Right cardiac atrium (tissue), 5 donors: ENCODE measurements around the gene PTPN2. TPM values are rescaled to one million over a fixed set of nuclear protein-coding genes. Genes with fewer than 3 reads are reported as not detected.

Experiments
- ATAC-seq, 2 donors: fragments of 200-7000 bp; cut with Tn5 transposase; one replicate each; pipeline versions ENCODE4 v1.8.0 to v1.9.1; 2020; ENCODE audit warnings: moderate library complexity in 2 of 2, mild to moderate bottlenecking in 1 of 2
- DNase-seq, 3 donors: peaks; one replicate each; pipeline ENCODE4 v3.0.0-alpha.2; 2020
- H3K27ac ChIP-seq: one replicate; pipeline ENCODE4 v1.5.1; 2013; ENCODE audit warnings: mild to moderate bottlenecking, low read length, control low read depth, moderate library complexity
- H3K27me3 ChIP-seq: one replicate; pipeline ENCODE4 v1.6.1; 2013; ENCODE audit not compliant: control insufficient read depth, insufficient read depth
- H3K4me1 ChIP-seq: one replicate; pipeline ENCODE4 v1.6.1; 2013; ENCODE audit warnings: low read length; ENCODE audit not compliant: control insufficient read depth, insufficient read depth
- H3K4me3 ChIP-seq: one replicate; pipeline ENCODE4 v1.5.1; 2013; ENCODE audit warnings: low read length, control low read depth
- H3K9me3 ChIP-seq: one replicate; pipeline ENCODE4 v1.6.1; 2013; ENCODE audit warnings: low read length; ENCODE audit not compliant: control insufficient read depth
- WGBS: extraction: QIAGEN DNeasy Blood & Tissue Kit; methylation state at CpG from one replicate; pipeline ENCODE4 v1.1.7; 2013; 5-methylcytosine and 5-hydroxymethylcytosine counted together
- intact Hi-C, 4 donors: fragments of 100-400 bp; cut with DNase I; formaldehyde crosslinking; loops; one replicate each; pipeline versions ENCODE4 v1.11.0 to v1.14.0; 2022 to 2023
- polyA plus RNA-seq: library from polyadenylated mRNA; stranded (reverse); fragments of 200-250 nt; gene quantifications from one replicate; pipeline ENCODE4 v1.2.3, GENCODE V29; 2013
- total RNA-seq, 4 donors: library from RNA; stranded (reverse); fragmentation: NEBNext Ultra II Directional; extraction: Animal tissue kit (Norgen Biotek cat#: 25700); gene quantifications; one replicate each; pipeline ENCODE4 v1.2.1, GENCODE V29; 2021
- donor health status: healthy with polysubstance abuse.
- donor health status: DM: no; HTN: yes; CAD: no.
- donor health status: DM: no; HTN: no; CAD: no.
- donor health status: DM: no; HTN: yes; CAD: no; lungs with severe emphysema.
- donor health status: DM: yes; HTN: yes; CAD: no.

PTPN2 gene
- total and polyA plus RNA-seq, 5 donors = 12.3 to 16.5 (median 15.3) TPM

GRCh38 chr18:12857991-12858544 lies 26.0 kb downstream of the PTPN2 start:
- no peaks in the 10 kb centered on the region for H3K27me3 ChIP-seq
- intact Hi-C loops = no loop called here
- no peak overlapping the region for H3K27ac ChIP-seq

DNA sequence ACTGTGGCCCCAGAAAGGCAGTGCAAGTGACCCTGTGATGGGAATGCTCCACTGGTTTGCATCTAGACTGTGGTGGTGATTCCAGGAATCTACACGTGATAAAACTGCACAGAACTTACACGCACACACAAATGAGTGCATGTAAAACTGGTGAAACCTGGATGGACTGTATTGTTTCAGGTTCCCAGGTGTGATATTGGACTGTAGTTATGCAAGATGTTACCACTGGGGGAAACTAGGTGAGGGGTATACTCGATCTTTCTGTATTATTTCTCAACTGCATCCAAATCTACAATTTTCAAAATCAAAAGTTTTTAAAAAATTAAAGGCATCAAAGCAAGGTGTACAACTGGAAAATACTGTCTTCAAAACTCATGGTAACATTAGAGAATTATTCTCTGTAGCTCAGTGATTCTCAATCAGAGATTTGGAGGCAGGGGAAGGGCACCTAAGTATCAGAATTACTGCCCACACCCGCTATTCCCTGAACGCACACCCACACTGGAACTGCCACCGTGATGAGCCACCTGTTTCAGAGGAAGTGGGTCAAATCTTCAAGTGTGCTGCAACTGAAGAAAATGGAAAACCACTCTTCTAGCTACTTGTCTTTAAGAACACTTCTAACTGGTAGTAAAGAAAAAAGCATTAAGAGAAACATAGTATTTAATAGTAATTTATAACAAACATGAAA lies 26.7 kb downstream of the PTPN2 start:
- H3K27me3 ChIP-seq = no peaks in the 10 kb centered on the region
- intact Hi-C loops = no loop called here
- no peaks in the 10 kb centered on the region for H3K4me1 ChIP-seq
- no peak overlapping the region for H3K27ac ChIP-seq
- no peaks in the 10 kb centered on the region for H3K9me3 ChIP-seq
- no peak for ATAC-seq
- H3K4me3 ChIP-seq = no peak overlapping the region
- 81% methylated on average over 6 of the region's 6 CpGs for WGBS
- no peak for DNase-seq

More at GRCh38 chr18:12857991-12858544, 26.0 kb downstream of the PTPN2 start:
- H3K4me3 ChIP-seq = no peak overlapping the region
- DNase-seq (no peak), ATAC-seq (no peak)
- no peaks in the 10 kb centered on the region for H3K9me3 ChIP-seq
- 95% methylated on average over 4 of the region's 4 CpGs for WGBS
- no peaks in the 10 kb centered on the region for H3K4me1 ChIP-seq

GRCh38 chr18:12855916-12856315 lies 28.1 kb downstream of the PTPN2 start:
- WGBS = 99% methylated on average over 4 of the region's 4 CpGs
- Histone ChIP-seq H3K27ac (no peak overlapping the region), H3K4me1 (no peaks in the 10 kb centered on the region), H3K27me3 (no peaks in the 10 kb centered on the region), H3K4me3 (no peak overlapping the region), H3K9me3 (no peaks in the 10 kb centered on the region)
- ATAC-seq (no peak), DNase-seq (no peak)
- intact Hi-C loops = no loop called here

- no peak overlapping the region for H3K4me3 ChIP-seq
- DNase-seq (no peak), ATAC-seq (no peak)
- intact Hi-C loops = no loop called here
- no peak overlapping the region for H3K27ac ChIP-seq
- WGBS = 95% methylated on average over 7 of the region's 7 CpGs
- no peaks in the 10 kb centered on the region for H3K4me1 ChIP-seq
- no peaks in the 10 kb centered on the region for H3K27me3 ChIP-seq
- H3K9me3 ChIP-seq = no peaks in the 10 kb centered on the region
These were observed 31.3 kb downstream of the PTPN2 start for GRCh38 chr18:12852566-12853315.

GRCh38 chr18:12851716-12852115 lies 32.3 kb downstream of the PTPN2 start:
- no peaks in the 10 kb centered on the region for H3K27me3 ChIP-seq
- WGBS = 86% methylated on average over 3 of the region's 3 CpGs

DNA sequence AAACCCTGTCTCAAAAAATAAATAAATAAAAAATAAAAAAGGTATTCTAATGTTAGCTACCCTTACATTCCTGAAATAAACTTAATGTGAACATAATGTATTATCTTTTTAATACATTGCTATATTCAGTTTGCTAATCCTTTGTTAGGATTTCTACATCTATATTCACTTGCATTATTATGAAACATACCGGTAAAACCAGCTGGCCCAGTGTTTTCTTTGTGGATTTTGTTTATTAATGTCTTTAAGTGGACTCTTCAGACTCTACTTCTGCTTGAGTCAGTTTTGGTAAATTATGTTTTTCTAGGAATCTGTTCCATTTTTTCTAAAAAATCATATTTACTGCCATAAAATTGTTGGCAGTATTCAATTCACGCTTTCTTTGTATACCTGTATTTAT lies 34.5 kb downstream of the PTPN2 start:
- Histone ChIP-seq H3K27me3 (no peaks in the 10 kb centered on the region), H3K4me1 (no peaks in the 10 kb centered on the region), H3K4me3 (no peak overlapping the region), H3K27ac (no peak overlapping the region), H3K9me3 (no peaks in the 10 kb centered on the region)
- ATAC-seq (no peak), DNase-seq (no peak)
- WGBS = 95% methylated on average over 2 of the region's 2 CpGs
- intact Hi-C loops = no loop called here

More at GRCh38 chr18:12851716-12852115, 32.3 kb downstream of the PTPN2 start:
- H3K27ac ChIP-seq = no peak overlapping the region
- H3K9me3 ChIP-seq = no peaks in the 10 kb centered on the region
- no peak for DNase-seq
- intact Hi-C loops = no loop called here
- no peak overlapping the region for H3K4me3 ChIP-seq
- H3K4me1 ChIP-seq = no peaks in the 10 kb centered on the region
- no peak for ATAC-seq

DNA sequence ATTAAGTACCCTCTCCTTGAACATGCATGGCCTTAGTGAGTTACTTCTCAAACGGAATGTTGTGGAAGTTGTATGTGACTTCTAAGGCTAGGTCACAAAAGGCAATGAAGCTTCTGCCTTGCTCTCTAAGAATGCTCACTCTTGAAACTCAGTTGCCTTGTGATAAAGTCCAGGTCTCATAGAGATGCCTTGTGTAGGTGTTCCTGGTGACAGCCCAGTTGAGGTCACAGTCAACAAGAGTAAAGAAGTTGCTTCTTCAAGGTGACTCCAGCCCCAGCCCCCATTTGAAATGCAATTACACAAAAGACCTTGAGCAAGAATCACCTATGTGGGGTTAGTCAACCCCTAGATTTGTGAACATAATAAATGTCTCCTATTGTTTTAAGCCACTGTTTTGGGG lies 35.6 kb downstream of the PTPN2 start:
- intact Hi-C loops = no loop called here
- no peaks in the 10 kb centered on the region for H3K9me3 ChIP-seq
- no peak for ATAC-seq

DNA sequence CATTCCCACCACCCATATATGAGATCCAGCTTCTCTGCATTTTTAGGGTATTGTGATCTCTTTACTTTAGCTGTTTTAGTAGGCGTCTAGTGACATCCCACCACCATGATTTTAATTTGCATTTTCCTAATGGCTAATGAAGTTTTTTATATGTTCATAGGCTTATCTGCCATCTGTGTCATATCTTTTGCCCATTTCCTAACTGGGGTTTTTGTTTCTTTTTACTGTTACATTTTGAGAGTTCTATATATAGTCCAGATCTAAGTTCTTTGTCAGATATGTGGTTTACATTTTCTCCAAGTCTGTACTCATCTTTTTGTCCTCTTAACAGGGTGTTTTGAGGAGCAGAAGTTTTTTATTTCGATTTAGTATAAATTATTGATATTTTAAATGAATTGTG lies 39.6 kb downstream of the PTPN2 start:
- H3K27ac ChIP-seq = no peak overlapping the region
- intact Hi-C loops = no loop called here

More for the DNA sequence above, 35.6 kb downstream of the PTPN2 start:
- no peak overlapping the region for H3K27ac ChIP-seq
- H3K4me1 ChIP-seq = no peaks in the 10 kb centered on the region
- H3K4me3 ChIP-seq = no peak overlapping the region
- WGBS = 73% methylated on average over 1 of the region's 1 CpG
- DNase-seq = no peak
- no peaks in the 10 kb centered on the region for H3K27me3 ChIP-seq

GRCh38 chr18:12843420-12844350 lies 40.4 kb downstream of the PTPN2 start:
- WGBS = 85% methylated on average over 12 of the region's 12 CpGs
- no peaks in the 10 kb centered on the region for H3K4me1 ChIP-seq

More for the DNA sequence above, 39.6 kb downstream of the PTPN2 start:
- H3K4me3 ChIP-seq = no peak overlapping the region
- H3K9me3 ChIP-seq = no peaks in the 10 kb centered on the region
- 97% methylated on average over 2 of the region's 2 CpGs for WGBS
- no peak for DNase-seq
- no peak for ATAC-seq
- H3K4me1 ChIP-seq = no peaks in the 10 kb centered on the region
- no peaks in the 10 kb centered on the region for H3K27me3 ChIP-seq

DNA sequence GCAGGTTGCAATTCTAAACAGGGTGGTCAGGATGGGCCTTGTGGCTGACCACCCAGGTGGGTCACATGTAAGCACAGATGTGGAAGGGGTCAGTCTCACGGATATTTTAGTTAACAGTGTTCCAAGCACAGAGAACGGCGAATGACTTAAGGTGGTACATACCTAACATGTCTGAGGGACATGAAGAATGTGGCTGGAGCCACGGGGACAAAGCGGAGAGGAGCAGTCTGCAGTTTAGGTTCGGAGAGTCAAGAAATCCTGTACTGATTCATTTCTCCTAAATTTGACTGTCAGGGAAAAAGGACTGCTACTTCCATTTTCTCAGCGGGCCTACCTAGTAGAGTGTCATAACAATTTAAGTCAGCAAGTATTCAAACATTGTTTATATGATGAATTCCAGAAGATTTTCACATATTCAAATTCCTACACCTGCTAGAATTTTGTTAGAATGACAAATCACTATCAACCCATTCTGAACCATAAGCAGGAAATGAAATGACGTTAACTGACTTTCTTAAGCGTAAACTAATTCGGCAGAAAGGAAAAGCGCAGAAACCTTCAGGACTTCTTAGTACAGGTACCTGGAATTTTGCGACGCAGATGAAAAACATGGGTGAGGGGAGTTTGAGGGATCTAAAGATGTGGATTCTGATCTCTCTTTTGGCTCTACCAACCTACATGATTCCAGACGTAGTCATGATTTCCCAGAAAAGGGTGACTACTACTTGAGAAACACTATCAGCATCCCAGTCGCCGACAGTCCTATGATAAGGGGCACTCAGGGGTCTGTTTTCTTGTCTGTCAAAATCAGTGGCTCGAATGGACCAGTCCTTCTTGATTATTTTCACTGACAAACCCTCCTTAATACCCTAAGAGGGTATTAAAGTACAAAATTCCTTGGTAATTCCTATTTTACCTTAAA lies 41.3 kb downstream of the PTPN2 start:
- H3K9me3 ChIP-seq = no peaks in the 10 kb centered on the region
- H3K4me3 ChIP-seq = no peak overlapping the region
- H3K27ac ChIP-seq = no peak overlapping the region
- ATAC-seq (no peak), DNase-seq (no peak)
- H3K4me1 ChIP-seq = no peaks in the 10 kb centered on the region
- 90% methylated on average over 17 of the region's 17 CpGs for WGBS
- intact Hi-C loops = no loop called here
- no peaks in the 10 kb centered on the region for H3K27me3 ChIP-seq

More at GRCh38 chr18:12843420-12844350, 40.4 kb downstream of the PTPN2 start:
- Histone ChIP-seq H3K27ac (no peak overlapping the region), H3K27me3 (no peaks in the 10 kb centered on the region), H3K4me3 (no peak overlapping the region), H3K9me3 (no peaks in the 10 kb centered on the region)
- no peak for ATAC-seq
- intact Hi-C loops = no loop called here
- DNase-seq = no peak
